ENCODE data around the gene DYRK3. TPM values are rescaled to one million over a fixed set of nuclear protein-coding genes. Genes with fewer than 3 reads are reported as not detected.

Gene DYRK3
- total and polyA plus RNA-seq, 9 of the 15 experiments (the other 6 are each of a cell fraction or from before 2014, with no cell fraction given) = 4.5 to 33.7 (median 25.7) TPM

GRCh38 chr1:206651958-206652890, 16.9 kb downstream of the DYRK3 start (continued):
- TF ChIP-seq ZNF511 (CRISPR knock-in tag; IDR thresholded peaks at IDR 0.05) (no peak), AFF1 (IDR thresholded peaks at IDR 0.05; ENCODE audit: low read depth in 1 of 2, partially characterized antibody in 2 of 2) (peak in 1 of 2 experiments; percentile 70), CC2D1A (IDR thresholded peaks at IDR 0.05) (peak; percentile 82; the same call in 1 of the 2 replicates), ZNF184 (CRISPR knock-in tag; IDR thresholded peaks at IDR 0.05) (no peak), RBBP5 (IDR thresholded peaks at IDR 0.05; ENCODE audit: borderline replicate concordance, insufficient read depth, low read length, poor library complexity, severe bottlenecking) (no peak), EHMT2 (IDR thresholded peaks at IDR 0.05) (peak; percentile 60), ZNF764 (CRISPR knock-in tag; IDR thresholded peaks at IDR 0.05; ENCODE audit: low read depth) (no peak), ZNF583 (CRISPR knock-in tag; IDR thresholded peaks at IDR 0.05) (peak; percentile 82; the same call in 1 of the 2 replicates), KAT7 (CRISPR knock-in tag; IDR thresholded peaks at IDR 0.05; ENCODE audit: borderline replicate concordance) (no peak; the same call in 1 of the 2 replicates), THAP7 (CRISPR knock-in tag; IDR thresholded peaks at IDR 0.05) (no peak), CEBPZ (IDR thresholded peaks at IDR 0.05; ENCODE audit: borderline replicate concordance, low read depth, low read length) (no peak), HNRNPLL (IDR thresholded peaks at IDR 0.05; ENCODE audit: low read depth, low read length, poor library complexity, severe bottlenecking) (no peak), PRMT5 (CRISPR knock-in tag; IDR thresholded peaks at IDR 0.05) (no peak), IRF1 (CRISPR knock-in tag; IDR thresholded peaks at IDR 0.05; ENCODE audit: borderline replicate concordance) (no peak), ARID2 (IDR thresholded peaks at IDR 0.05) (no peak)
